ENCODE data around the gene SOX8. TPM values are rescaled to one million over a fixed set of nuclear protein-coding genes. Genes with fewer than 3 reads are reported as not detected.

SOX8 gene
- total RNA-seq, 1 donor from 2014 or later: 0.71 TPM

DNA sequence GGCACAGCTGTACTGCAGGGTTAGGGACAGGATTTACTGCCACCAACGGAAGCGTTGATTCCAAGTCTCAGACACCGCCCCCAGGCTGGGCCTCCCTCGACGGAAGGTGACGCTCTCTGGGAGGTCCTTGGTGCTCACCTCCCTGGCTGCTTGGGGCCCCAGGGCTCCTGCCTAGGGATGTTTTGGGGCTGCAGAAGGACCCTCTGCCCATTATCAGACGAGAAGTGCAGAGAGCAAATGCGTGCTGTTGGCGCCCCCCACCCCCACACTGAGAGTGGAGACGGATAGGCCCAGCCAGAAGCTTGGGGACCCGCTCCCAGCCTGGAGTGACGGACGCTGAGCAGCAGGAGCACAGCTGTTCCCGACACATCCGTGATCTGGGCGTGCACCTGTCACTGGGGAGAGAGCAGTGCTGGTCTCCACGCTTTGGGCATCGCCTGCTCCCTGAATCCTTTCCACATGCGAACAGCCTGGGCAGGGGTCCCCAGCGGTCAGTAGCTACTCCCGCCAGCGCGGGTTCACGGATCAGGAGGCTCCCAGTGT is 5.1 kb upstream of the SOX8 start:
- no peaks in the 10 kb centered on the region for H3K36me3 ChIP-seq (ENCODE audit: control insufficient read depth, insufficient read depth, low read length)
- no peak overlapping the region for H3K4me3 ChIP-seq (ENCODE audit: low read depth, low read length)
- H3K27me3 ChIP-seq (ENCODE audit: control insufficient read depth, insufficient read depth, low read length): peaks cover 68% of the 10 kb centered on the region
- no peak for TF ChIP-seq CTCF (IDR thresholded peaks at IDR 0.05; ENCODE audit: insufficient read depth, low read length, poor library complexity, severe bottlenecking)
- no peak for DNase-seq (ENCODE audit: low read depth)

GRCh38 chr16:977081-977701 is 4.4 kb upstream of the SOX8 start:
- no peak for DNase-seq (ENCODE audit: low read depth)
- Histone ChIP-seq H3K4me3 (ENCODE audit: low read depth, low read length) (no peak overlapping the region), H3K36me3 (ENCODE audit: control insufficient read depth, insufficient read depth, low read length) (no peaks in the 10 kb centered on the region), H3K27me3 (ENCODE audit: control insufficient read depth, insufficient read depth, low read length) (peaks cover 71% of the 10 kb centered on the region)
- no peak for TF ChIP-seq CTCF (IDR thresholded peaks at IDR 0.05; ENCODE audit: insufficient read depth, low read length, poor library complexity, severe bottlenecking)

DNA sequence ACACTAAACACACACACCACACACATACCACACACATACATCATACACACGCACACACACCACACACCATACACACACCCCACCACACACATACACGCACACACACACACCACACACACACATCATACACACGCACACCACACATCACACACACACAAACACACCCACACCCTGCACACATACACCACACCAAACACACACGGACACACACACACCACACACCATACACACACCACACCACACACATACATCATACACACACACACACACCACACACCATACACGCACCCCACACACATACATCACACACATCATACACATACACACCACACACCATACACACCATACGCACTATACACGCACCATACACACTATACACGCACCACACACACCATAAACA is 3.7 kb upstream of the SOX8 start:
- TF ChIP-seq CTCF (IDR thresholded peaks at IDR 0.05; ENCODE audit: insufficient read depth, low read length, poor library complexity, severe bottlenecking): no peak
- DNase-seq (ENCODE audit: low read depth): no peak
- peaks cover 72% of the 10 kb centered on the region for H3K27me3 ChIP-seq (ENCODE audit: control insufficient read depth, insufficient read depth, low read length)

DNA sequence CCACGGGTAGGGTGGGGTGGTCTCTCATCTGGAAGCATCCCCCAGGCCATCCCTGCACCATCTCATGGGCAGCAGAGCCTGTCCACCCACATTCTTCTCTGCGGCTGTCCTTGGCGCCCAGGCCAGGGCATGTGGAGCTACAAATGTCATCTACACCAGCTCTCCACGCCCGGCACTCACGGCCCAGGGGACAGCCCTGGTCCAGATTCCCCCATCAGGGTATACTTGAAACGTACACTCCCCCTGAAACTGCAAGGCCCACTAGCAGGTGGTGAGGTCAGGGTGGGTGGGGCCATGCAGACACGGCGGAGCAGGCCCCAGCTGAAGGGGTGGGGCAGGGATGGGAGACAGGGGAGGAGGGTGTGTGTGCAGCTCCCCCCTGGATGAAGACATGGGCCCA is 3.2 kb upstream of the SOX8 start:
- Histone ChIP-seq H3K27me3 (ENCODE audit: control insufficient read depth, insufficient read depth, low read length) (peaks cover 77% of the 10 kb centered on the region), H3K4me3 (ENCODE audit: low read depth, low read length) (no peak overlapping the region), H3K36me3 (ENCODE audit: control insufficient read depth, insufficient read depth, low read length) (no peaks in the 10 kb centered on the region)
- TF ChIP-seq CTCF (IDR thresholded peaks at IDR 0.05; ENCODE audit: insufficient read depth, low read length, poor library complexity, severe bottlenecking): no peak
- DNase-seq (ENCODE audit: low read depth): no peak

More for the DNA sequence above, 3.7 kb upstream of the SOX8 start:
- H3K4me3 ChIP-seq (ENCODE audit: low read depth, low read length): no peak overlapping the region
- no peaks in the 10 kb centered on the region for H3K36me3 ChIP-seq (ENCODE audit: control insufficient read depth, insufficient read depth, low read length)

GRCh38 chr16:979147-979546 is 2.4 kb upstream of the SOX8 start:
- Histone ChIP-seq H3K27me3 (ENCODE audit: control insufficient read depth, insufficient read depth, low read length) (peaks cover 82% of the 10 kb centered on the region), H3K36me3 (ENCODE audit: control insufficient read depth, insufficient read depth, low read length) (no peaks in the 10 kb centered on the region), H3K4me3 (ENCODE audit: low read depth, low read length) (no peak overlapping the region)
- TF ChIP-seq CTCF (IDR thresholded peaks at IDR 0.05; ENCODE audit: insufficient read depth, low read length, poor library complexity, severe bottlenecking): no peak
- no peak for DNase-seq (ENCODE audit: low read depth)

Data from kidney epithelial cell (primary cell).